Hepatocyte (in vitro differentiated cells): ENCODE measurements around the gene TBC1D1. TPM values are rescaled to one million over a fixed set of nuclear protein-coding genes. Genes with fewer than 3 reads are reported as not detected.

ENCODE experiments used
- DNase-seq: peaks from one replicate; pipeline ENCODE4 v3.0.0-alpha.2; 2016; ENCODE audit warnings: low spot score
- H2AFZ ChIP-seq: fragments of 200-600 bp; sonication (generic); 2 replicates; pipeline ENCODE4 v1.6.0; 2016; ENCODE audit warnings: antibody characterized with exemption, mild to moderate bottlenecking
- H3K27ac ChIP-seq: fragments of 200-600 bp; sonication (generic); 2 replicates; pipeline ENCODE4 v1.5.1; 2016; ENCODE audit warnings: mild to moderate bottlenecking
- H3K27me3 ChIP-seq: fragments of 200-600 bp; sonication (generic); 2 replicates; pipeline ENCODE4 v1.6.1; 2016
- H3K36me3 ChIP-seq: fragments of 200-600 bp; sonication (generic); replicated peaks from 2 replicates; pipeline ENCODE4 v1.5.1; 2016; ENCODE audit warnings: low read depth; ENCODE audit not compliant: insufficient read depth
- H3K4me1 ChIP-seq: fragments of 200-600 bp; sonication (generic); 2 replicates; pipeline ENCODE4 v1.5.1; 2016; ENCODE audit warnings: mild to moderate bottlenecking, moderate library complexity; ENCODE audit not compliant: insufficient read depth
- H3K4me2 ChIP-seq: fragments of 200-600 bp; sonication (generic); 2 replicates; pipeline ENCODE4 v1.6.0; 2016
- H3K4me3 ChIP-seq: fragments of 200-600 bp; sonication (generic); 2 replicates; pipeline ENCODE4 v1.5.1; 2016; ENCODE audit warnings: mild to moderate bottlenecking
- H3K79me2 ChIP-seq: fragments of 200-600 bp; sonication (generic); 2 replicates; pipeline ENCODE4 v1.6.0; 2017; ENCODE audit warnings: mild to moderate bottlenecking
- H3K9me2 ChIP-seq: fragments of 200-600 bp; sonication (generic); replicated peaks from 2 replicates; pipeline ENCODE4 v1.6.0; 2017; ENCODE audit warnings: mild to moderate bottlenecking; ENCODE audit not compliant: insufficient read depth
- H3K9me3 ChIP-seq: fragments of 200-600 bp; sonication (generic); 2 replicates; pipeline ENCODE4 v1.5.1; 2016; ENCODE audit warnings: low read depth, mild to moderate bottlenecking
- H4K20me1 ChIP-seq: fragments of 200-600 bp; sonication (generic); 2 replicates; pipeline ENCODE4 v1.6.0; 2016; ENCODE audit warnings: mild to moderate bottlenecking; ENCODE audit not compliant: insufficient read depth, poor library complexity, severe bottlenecking
- CTCF ChIP-seq: fragments of 200-600 bp; sonication (generic); IDR thresholded peaks from 2 replicates; pipeline ENCODE4 v1.5.1; 2016; ENCODE audit warnings: antibody characterized with exemption, mild to moderate bottlenecking; ENCODE audit not compliant: poor library complexity
- EZH2 ChIP-seq: fragments of 200-600 bp; sonication (generic); IDR thresholded peaks from 2 replicates; pipeline ENCODE4 v1.6.1; 2016; ENCODE audit warnings: antibody characterized with exemption, mild to moderate bottlenecking, borderline replicate concordance
- EZH2phosphoT487 ChIP-seq: fragments of 200-600 bp; sonication (generic); IDR thresholded peaks from one replicate; pipeline ENCODE4 v1.6.1; 2018; ENCODE audit warnings: antibody characterized with exemption, mild to moderate bottlenecking, low read depth, moderate library complexity; ENCODE audit not compliant: unreplicated experiment, severe bottlenecking
- WGBS: methylation state at CpG from one replicate; pipeline ENCODE4 v1.1.6; 2016; ENCODE audit warnings: low lambda C conversion rate; ENCODE audit errors: missing lambda C conversion rate; 5-methylcytosine and 5-hydroxymethylcytosine counted together
- polyA plus RNA-seq: library from polyadenylated mRNA; unstranded; fragments of >200 nt; fragmentation: Nextera tagmentation; extraction: Ambion mirVana; gene quantifications from 2 replicates; pipeline ENCODE4 v1.2.1, GENCODE V29; 2016
- total RNA-seq: library from RNA; depleted of rRNA; stranded (reverse); fragments of >200 nt; gene quantifications from 2 replicates; pipeline ENCODE4 v1.2.3, GENCODE V29; 2014

Gene TBC1D1
- total and polyA plus RNA-seq, 2 experiments from 2014 or later, result 45.6 to 117 TPM

- Histone ChIP-seq H3K27me3 (peaks cover 66% of the 10 kb centered on the region), H3K9me2 (no peaks in the 10 kb centered on the region), H3K4me1 (peaks cover 15% of the 10 kb centered on the region), H3K27ac (no peak overlapping the region), H3K4me3 (peak overlapping the region; percentile 83), H4K20me1 (no peaks in the 10 kb centered on the region), H3K4me2 (peak overlapping the region; percentile 100), H2AFZ (peak overlapping the region; percentile 66), H3K79me2 (no peaks in the 10 kb centered on the region), H3K9me3 (no peaks in the 10 kb centered on the region), H3K36me3 (no peaks in the 10 kb centered on the region)
- no peak for DNase-seq
- WGBS, result 8% methylated on average over 10 of the region's 49 CpGs
- TF ChIP-seq EZH2phosphoT487 (no peak), EZH2 (no peak)
These were observed 626 bp downstream of the TBC1D1 start for GRCh38 chr4:37891260-37892159.

- WGBS, result 92% methylated on average over 5 of the region's 5 CpGs
- H3K9me2 ChIP-seq, result no peaks in the 10 kb centered on the region
- no peaks in the 10 kb centered on the region for H3K36me3 ChIP-seq
- no peak overlapping the region for H3K27ac ChIP-seq
- H3K4me2 ChIP-seq, result no peak overlapping the region
- peaks cover 15% of the 10 kb centered on the region for H3K4me1 ChIP-seq
- no peaks in the 10 kb centered on the region for H3K9me3 ChIP-seq
- no peak for DNase-seq
- H4K20me1 ChIP-seq, result no peaks in the 10 kb centered on the region
- H3K27me3 ChIP-seq, result peaks cover 78% of the 10 kb centered on the region
- TF ChIP-seq EZH2 (no peak), CTCF (no peak), EZH2phosphoT487 (no peak)
- H3K4me3 ChIP-seq, result no peak overlapping the region
- H3K79me2 ChIP-seq, result no peaks in the 10 kb centered on the region
- no peak overlapping the region for H2AFZ ChIP-seq
These were observed 1.8 kb downstream of the TBC1D1 start for GRCh38 chr4:37892641-37893040.

- Histone ChIP-seq H2AFZ (no peak overlapping the region), H3K79me2 (no peaks in the 10 kb centered on the region), H3K9me3 (no peaks in the 10 kb centered on the region), H4K20me1 (no peaks in the 10 kb centered on the region), H3K4me3 (no peak overlapping the region), H3K9me2 (no peaks in the 10 kb centered on the region), H3K27ac (no peak overlapping the region), H3K27me3 (peaks cover 74% of the 10 kb centered on the region), H3K36me3 (no peaks in the 10 kb centered on the region), H3K4me2 (no peak overlapping the region), H3K4me1 (peaks cover 15% of the 10 kb centered on the region)
- no peak for TF ChIP-seq EZH2phosphoT487
- TF ChIP-seq CTCF, result no peak
- TF ChIP-seq EZH2, result no peak
- no peak for DNase-seq
- WGBS, result 75% methylated on average over 3 of the region's 3 CpGs
These were observed 2.3 kb downstream of the TBC1D1 start for GRCh38 chr4:37893164-37893563.

GRCh38 chr4:37895271-37895670, 4.4 kb downstream of the TBC1D1 start:
- H3K27me3 ChIP-seq, result peaks cover 53% of the 10 kb centered on the region
- peaks cover 9% of the 10 kb centered on the region for H3K4me1 ChIP-seq
- no peaks in the 10 kb centered on the region for H3K9me3 ChIP-seq
- no peak overlapping the region for H3K27ac ChIP-seq
- no peak overlapping the region for H3K4me2 ChIP-seq
- H3K79me2 ChIP-seq, result no peaks in the 10 kb centered on the region
- H2AFZ ChIP-seq, result no peak overlapping the region
- TF ChIP-seq CTCF (no peak), EZH2phosphoT487 (no peak), EZH2 (no peak)
- WGBS, result 95% methylated on average over 7 of the region's 7 CpGs
- DNase-seq, result no peak
- no peaks in the 10 kb centered on the region for H3K36me3 ChIP-seq
- no peaks in the 10 kb centered on the region for H4K20me1 ChIP-seq
- H3K4me3 ChIP-seq, result no peak overlapping the region
- no peaks in the 10 kb centered on the region for H3K9me2 ChIP-seq
